ENCODE measurements around the gene ZNF136.

ZNF136 gene

GRCh38 chr19:12156223-12157058 lies 6.5 kb upstream of the ZNF136 start, which contains the start of gene ZNF625:
Gene ZNF625, minus strand, starts transcription at chr19:12156734. Its CDS starts 176 bp downstream, at chr19:12156558.
- Histone ChIP-seq H3K9me3 (ENCODE audit: control insufficient read depth, insufficient read depth, low read length) (no peaks in the 10 kb centered on the region), H3K9ac (ENCODE audit: low read depth, low read length) (peak within 1 kb of the TSS; percentile 96), H3K4me1 (ENCODE audit: insufficient read depth, low read length) (no peaks in the 10 kb centered on the region), H3K36me3 (ENCODE audit: insufficient read depth, low read length) (no peaks in the 10 kb centered on the region)

GRCh38 chr19:12159773-12160414 lies 3.0 kb upstream of the ZNF136 start:
- H3K9me3 ChIP-seq (ENCODE audit: control insufficient read depth, insufficient read depth, low read length) = no peaks in the 10 kb centered on the region
- H3K4me1 ChIP-seq (ENCODE audit: insufficient read depth, low read length) = no peaks in the 10 kb centered on the region
- H3K9ac ChIP-seq (ENCODE audit: low read depth, low read length) = no peak overlapping the region
- H3K36me3 ChIP-seq (ENCODE audit: insufficient read depth, low read length) = no peaks in the 10 kb centered on the region

DNA sequence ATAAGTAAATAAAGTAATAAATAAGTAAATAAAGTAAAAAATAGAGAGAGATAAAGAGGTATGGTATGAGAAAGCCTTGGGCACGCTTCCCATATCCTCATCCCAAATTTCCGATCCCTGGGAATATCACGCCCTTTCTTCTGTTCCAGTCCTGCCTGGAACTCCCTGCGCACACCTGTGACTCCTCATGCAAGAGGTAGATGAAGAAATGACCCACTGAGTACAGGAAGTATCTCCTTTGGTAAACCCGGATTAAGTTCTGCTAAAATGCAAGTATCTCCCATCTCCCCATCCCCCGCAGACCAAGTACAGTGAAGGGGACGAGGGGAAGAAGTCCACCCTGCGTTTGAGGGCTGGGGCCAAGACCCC lies 399 bp upstream of the ZNF136 start:
- peak overlapping the region; percentile 64; the same call in 1 of the 2 replicates for H3K9ac ChIP-seq (ENCODE audit: low read depth, low read length)
- H3K9me3 ChIP-seq (ENCODE audit: control insufficient read depth, insufficient read depth, low read length) = no peaks in the 10 kb centered on the region
- no peaks in the 10 kb centered on the region for H3K4me1 ChIP-seq (ENCODE audit: insufficient read depth, low read length)
- H3K36me3 ChIP-seq (ENCODE audit: insufficient read depth, low read length) = no peaks in the 10 kb centered on the region

GRCh38 chr19:12163826-12164225 lies 930 bp downstream of the ZNF136 start:
- Histone ChIP-seq H3K36me3 (ENCODE audit: insufficient read depth, low read length) (no peaks in the 10 kb centered on the region), H3K4me1 (ENCODE audit: insufficient read depth, low read length) (no peaks in the 10 kb centered on the region), H3K9ac (ENCODE audit: low read depth, low read length) (peak overlapping the region; percentile 64), H3K9me3 (ENCODE audit: control insufficient read depth, insufficient read depth, low read length) (no peaks in the 10 kb centered on the region)

DNA sequence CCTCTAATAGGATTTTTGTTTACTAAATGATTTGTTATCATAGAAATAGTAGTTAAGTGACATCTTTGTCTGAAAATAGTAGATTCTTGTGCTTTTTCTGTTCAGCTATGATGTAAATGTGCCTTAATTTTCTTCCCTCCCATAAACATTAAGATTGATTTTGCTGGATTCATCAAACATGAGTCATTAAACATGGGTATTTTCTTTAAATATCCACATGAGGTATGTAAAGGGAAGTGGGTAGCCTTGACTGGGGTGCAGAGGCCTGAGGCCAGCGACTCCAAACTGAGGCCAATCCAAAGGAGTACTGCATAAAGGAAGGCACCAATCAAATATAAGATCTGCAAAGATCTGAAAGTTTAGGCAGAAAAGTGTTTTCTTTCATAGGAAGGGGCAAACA lies 3.7 kb downstream of the ZNF136 start:
- H3K36me3 ChIP-seq (ENCODE audit: insufficient read depth, low read length) = no peaks in the 10 kb centered on the region
- no peak overlapping the region for H3K9ac ChIP-seq (ENCODE audit: low read depth, low read length)
- H3K9me3 ChIP-seq (ENCODE audit: control insufficient read depth, insufficient read depth, low read length) = no peaks in the 10 kb centered on the region
- no peaks in the 10 kb centered on the region for H3K4me1 ChIP-seq (ENCODE audit: insufficient read depth, low read length)

GRCh38 chr19:12180377-12180776 lies 17.5 kb downstream of the ZNF136 start:
- Histone ChIP-seq H3K9me3 (ENCODE audit: control insufficient read depth, insufficient read depth, low read length) (peaks cover 9% of the 10 kb centered on the region; the same call in 1 of the 2 replicates), H3K4me1 (ENCODE audit: insufficient read depth, low read length) (no peaks in the 10 kb centered on the region), H3K36me3 (ENCODE audit: insufficient read depth, low read length) (no peaks in the 10 kb centered on the region; the same call in 1 of the 2 replicates), H3K9ac (ENCODE audit: low read depth, low read length) (no peak overlapping the region)

DNA sequence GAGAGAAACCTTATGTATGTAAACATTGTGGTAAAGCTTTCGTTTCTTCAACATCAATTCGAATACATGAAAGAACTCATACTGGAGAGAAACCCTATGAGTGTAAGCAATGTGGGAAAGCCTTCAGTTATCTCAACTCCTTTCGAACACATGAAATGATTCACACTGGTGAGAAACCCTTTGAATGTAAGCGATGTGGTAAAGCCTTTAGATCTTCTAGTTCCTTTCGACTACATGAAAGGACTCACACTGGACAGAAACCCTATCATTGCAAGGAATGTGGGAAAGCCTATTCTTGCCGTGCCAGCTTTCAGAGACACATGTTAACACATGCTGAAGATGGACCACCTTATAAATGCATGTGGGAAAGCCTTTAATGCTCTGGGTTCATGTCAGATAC lies 24.7 kb downstream of the ZNF136 start:
- H3K36me3 ChIP-seq (ENCODE audit: insufficient read depth, low read length) = peaks cover 29% of the 10 kb centered on the region
- H3K9ac ChIP-seq (ENCODE audit: low read depth, low read length) = no peak overlapping the region
- H3K4me1 ChIP-seq (ENCODE audit: insufficient read depth, low read length) = no peaks in the 10 kb centered on the region
- peaks cover 30% of the 10 kb centered on the region for H3K9me3 ChIP-seq (ENCODE audit: control insufficient read depth, insufficient read depth, low read length)

GRCh38 chr19:12194827-12195731 lies 32.2 kb downstream of the ZNF136 start:
- H3K4me1 ChIP-seq (ENCODE audit: insufficient read depth, low read length) = no peaks in the 10 kb centered on the region
- H3K9ac ChIP-seq (ENCODE audit: low read depth, low read length) = peak overlapping the region; percentile 24; the same call in 1 of the 2 replicates
- H3K9me3 ChIP-seq (ENCODE audit: control insufficient read depth, insufficient read depth, low read length) = peaks cover 13% of the 10 kb centered on the region; the same call in 1 of the 2 replicates
- peaks cover 3% of the 10 kb centered on the region; the same call in 1 of the 2 replicates for H3K36me3 ChIP-seq (ENCODE audit: insufficient read depth, low read length)

DNA sequence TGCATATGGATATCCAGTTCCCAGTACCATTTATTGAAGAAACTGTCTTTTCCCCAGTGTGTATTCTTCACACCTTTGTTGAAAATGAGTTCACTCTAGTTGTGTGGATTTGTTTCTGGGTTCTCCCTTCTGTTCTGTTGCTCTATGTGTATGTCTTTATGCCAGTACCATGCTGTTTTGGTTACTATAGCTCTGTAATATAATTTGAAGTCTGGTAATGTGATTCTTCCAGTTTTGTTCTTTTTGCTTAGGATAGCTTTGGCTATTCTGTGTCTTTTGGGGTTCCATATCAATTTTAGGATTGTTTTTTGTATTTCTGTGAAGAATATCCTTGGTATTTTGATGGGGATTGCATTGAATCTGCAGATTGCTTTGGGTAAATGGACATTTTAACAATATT lies 35.2 kb downstream of the ZNF136 start:
- H3K9ac ChIP-seq (ENCODE audit: low read depth, low read length) = no peak overlapping the region
- H3K9me3 ChIP-seq (ENCODE audit: control insufficient read depth, insufficient read depth, low read length) = peaks cover 10% of the 10 kb centered on the region; the same call in 1 of the 2 replicates
- H3K36me3 ChIP-seq (ENCODE audit: insufficient read depth, low read length) = no peaks in the 10 kb centered on the region
- no peaks in the 10 kb centered on the region for H3K4me1 ChIP-seq (ENCODE audit: insufficient read depth, low read length)

DNA sequence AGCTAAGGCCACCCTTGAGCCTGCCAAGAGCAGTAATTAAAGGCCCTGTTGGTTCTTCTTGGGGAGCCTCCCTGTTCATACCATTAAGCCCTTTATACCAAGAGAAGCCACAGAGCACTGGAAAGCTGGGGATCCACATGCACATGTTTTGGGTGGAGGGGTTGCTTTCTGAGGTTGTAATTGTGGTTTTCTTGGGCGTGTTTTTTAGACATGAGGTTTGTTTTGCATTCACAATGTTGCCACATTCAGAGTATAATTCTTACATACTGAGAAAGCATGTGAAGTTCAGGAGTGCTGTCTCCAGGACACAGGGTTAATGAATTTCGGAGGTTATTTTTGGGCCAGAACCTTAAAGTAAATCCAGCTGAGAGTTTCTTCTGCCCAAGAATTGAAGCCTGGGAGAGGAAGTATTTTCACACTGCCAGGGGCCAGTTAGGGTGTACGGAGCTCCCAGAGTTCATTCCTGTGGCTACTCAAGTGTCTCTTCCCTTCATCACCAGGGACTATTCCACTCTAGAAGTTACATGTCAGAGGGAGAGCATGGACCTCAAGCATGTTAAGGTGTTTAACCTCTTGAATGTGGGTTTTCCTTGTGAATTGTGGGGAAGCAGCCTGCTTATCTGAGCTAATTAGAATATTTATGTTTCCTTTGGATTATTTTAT lies 37.0 kb downstream of the ZNF136 start:
- peaks cover 16% of the 10 kb centered on the region; the same call in 1 of the 2 replicates for H3K9me3 ChIP-seq (ENCODE audit: control insufficient read depth, insufficient read depth, low read length)
- no peak overlapping the region for H3K9ac ChIP-seq (ENCODE audit: low read depth, low read length)
- no peaks in the 10 kb centered on the region for H3K4me1 ChIP-seq (ENCODE audit: insufficient read depth, low read length)
- no peaks in the 10 kb centered on the region for H3K36me3 ChIP-seq (ENCODE audit: insufficient read depth, low read length)

GRCh38 chr19:12202250-12202649 lies 39.4 kb downstream of the ZNF136 start:
- Histone ChIP-seq H3K36me3 (ENCODE audit: insufficient read depth, low read length) (no peaks in the 10 kb centered on the region), H3K9me3 (ENCODE audit: control insufficient read depth, insufficient read depth, low read length) (peaks cover 16% of the 10 kb centered on the region; the same call in 1 of the 2 replicates), H3K4me1 (ENCODE audit: insufficient read depth, low read length) (no peaks in the 10 kb centered on the region), H3K9ac (ENCODE audit: low read depth, low read length) (no peak overlapping the region)

- Histone ChIP-seq H3K9ac (ENCODE audit: low read depth, low read length) (no peak overlapping the region), H3K4me1 (ENCODE audit: insufficient read depth, low read length) (no peaks in the 10 kb centered on the region), H3K36me3 (ENCODE audit: insufficient read depth, low read length) (no peaks in the 10 kb centered on the region), H3K9me3 (ENCODE audit: control insufficient read depth, insufficient read depth, low read length) (peaks cover 8% of the 10 kb centered on the region; the same call in 1 of the 2 replicates)
Measured at GRCh38 chr19:12205296-12205695, 42.4 kb downstream of the ZNF136 start.

GRCh38 chr19:12208221-12208620 lies 45.3 kb downstream of the ZNF136 start:
- Histone ChIP-seq H3K9ac (ENCODE audit: low read depth, low read length) (no peak overlapping the region), H3K9me3 (ENCODE audit: control insufficient read depth, insufficient read depth, low read length) (peaks cover 8% of the 10 kb centered on the region), H3K36me3 (ENCODE audit: insufficient read depth, low read length) (no peaks in the 10 kb centered on the region), H3K4me1 (ENCODE audit: insufficient read depth, low read length) (no peaks in the 10 kb centered on the region)

DNA sequence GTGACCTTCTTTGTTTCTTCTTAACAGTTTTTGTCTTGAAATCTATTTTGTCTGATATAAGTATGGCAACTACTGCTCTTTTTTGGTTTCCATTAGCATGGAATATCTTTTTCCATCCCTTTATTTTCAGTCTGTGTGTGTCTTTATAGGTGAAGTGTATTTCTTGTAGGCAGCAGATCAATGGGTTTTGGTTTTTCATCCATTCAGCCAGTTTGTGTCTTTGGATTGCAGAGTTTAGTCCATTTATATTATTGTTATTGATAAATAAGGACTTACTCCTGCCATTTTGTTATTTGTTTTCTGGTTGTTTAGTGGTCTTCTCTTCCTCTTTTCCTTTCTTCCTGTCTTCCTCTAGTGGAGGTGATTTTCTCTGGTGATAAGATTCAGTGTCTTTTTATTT lies 54.4 kb downstream of the ZNF136 start:
- Histone ChIP-seq H3K4me1 (ENCODE audit: insufficient read depth, low read length) (no peaks in the 10 kb centered on the region), H3K36me3 (ENCODE audit: insufficient read depth, low read length) (no peaks in the 10 kb centered on the region), H3K9ac (ENCODE audit: low read depth, low read length) (no peak overlapping the region), H3K9me3 (ENCODE audit: control insufficient read depth, insufficient read depth, low read length) (no peaks in the 10 kb centered on the region; the same call in 1 of the 2 replicates)
